ENCODE data around the gene FGD3. TPM values are rescaled to one million over a fixed set of nuclear protein-coding genes. Genes with fewer than 3 reads are reported as not detected.
A peak's percentile ranks its signal among the peaks of the same experiment; 100 is the strongest.

Gene FGD3
- total RNA-seq, 6 experiments from 2014 or later: 1.7 to 3.1 (median 2.4) TPM

GRCh38 chr9:93081931-93082330 is 134.6 kb downstream of the FGD3 start:
- 89% methylated on average over 3 of the region's 3 CpGs for WGBS (ENCODE audit: insufficient coverage, low coverage, low lambda C conversion rate, missing lambda C conversion rate)
- intact Hi-C loops (cut with DNase I): no loop called here
- TF ChIP-seq POLR2A (IDR thresholded peaks at IDR 0.05) (no peak), CTCF (IDR thresholded peaks at IDR 0.05) (no peak)
- H3K4me3 ChIP-seq: no peak overlapping the region
- no peak overlapping the region for H3K27ac ChIP-seq
- H3K4me1 ChIP-seq: no peaks in the 10 kb centered on the region
- H3K9me3 ChIP-seq: no peaks in the 10 kb centered on the region
- DNase-seq: no peak
- no peaks in the 10 kb centered on the region for H3K27me3 ChIP-seq
- H3K36me3 ChIP-seq: peaks cover 0 to 4% (median 0%) of the 10 kb centered on the region in 4 donors
- ATAC-seq: no peak

- intact Hi-C loops (cut with DNase I): no loop called here
- Histone ChIP-seq H3K36me3 (peaks cover 0 to 4% (median 0%) of the 10 kb centered on the region in 4 donors), H3K27me3 (no peaks in the 10 kb centered on the region), H3K27ac (no peak overlapping the region), H3K4me1 (no peaks in the 10 kb centered on the region), H3K9me3 (no peaks in the 10 kb centered on the region), H3K4me3 (no peak overlapping the region)
- no peak for TF ChIP-seq CTCF (IDR thresholded peaks at IDR 0.05)
- no peak for TF ChIP-seq POLR2A (IDR thresholded peaks at IDR 0.05)
- ATAC-seq: peak in 1 of 4 donors; percentile 9
- DNase-seq: peak in 2 of 3 donors; percentile 38 to 39
- WGBS (ENCODE audit: insufficient coverage, low coverage, low lambda C conversion rate, missing lambda C conversion rate): 58% methylated on average over 3 of the region's 18 CpGs
These were observed 135.6 kb downstream of the FGD3 start for GRCh38 chr9:93082841-93083411.

- TF ChIP-seq POLR2A (IDR thresholded peaks at IDR 0.05): no peak
- no peak for TF ChIP-seq CTCF (IDR thresholded peaks at IDR 0.05)
- H3K36me3 ChIP-seq: peaks cover 0 to 4% (median 0%) of the 10 kb centered on the region in 4 donors
- H3K4me1 ChIP-seq: no peaks in the 10 kb centered on the region
- H3K4me3 ChIP-seq: no peak overlapping the region
- DNase-seq: peak in 2 of 3 donors; percentile 22 to 33
- no peaks in the 10 kb centered on the region for H3K9me3 ChIP-seq
- no peaks in the 10 kb centered on the region for H3K27me3 ChIP-seq
- 66% methylated on average over 5 of the region's 8 CpGs for WGBS (ENCODE audit: insufficient coverage, low coverage, low lambda C conversion rate, missing lambda C conversion rate)
- intact Hi-C loops (cut with DNase I): no loop called here
- no peak overlapping the region for H3K27ac ChIP-seq
- no peak for ATAC-seq
These were observed 136.5 kb downstream of the FGD3 start for GRCh38 chr9:93083592-93084470.

GRCh38 chr9:93084471-93084881 is 137.2 kb downstream of the FGD3 start:
- 93% methylated on average over 2 of the region's 6 CpGs for WGBS (ENCODE audit: insufficient coverage, low coverage, low lambda C conversion rate, missing lambda C conversion rate)

More at GRCh38 chr9:93084471-93084881, 137.2 kb downstream of the FGD3 start:
- H3K36me3 ChIP-seq: peaks cover 0 to 4% (median 0%) of the 10 kb centered on the region in 4 donors
- DNase-seq: peak in 2 of 3 donors; percentile 37 to 43
- no peak overlapping the region for H3K27ac ChIP-seq
- intact Hi-C loops (cut with DNase I): no loop called here
- TF ChIP-seq POLR2A (IDR thresholded peaks at IDR 0.05) (no peak), CTCF (IDR thresholded peaks at IDR 0.05) (no peak)
- no peaks in the 10 kb centered on the region for H3K9me3 ChIP-seq
- no peak for ATAC-seq
- no peak overlapping the region for H3K4me3 ChIP-seq
- no peaks in the 10 kb centered on the region for H3K4me1 ChIP-seq
- no peaks in the 10 kb centered on the region for H3K27me3 ChIP-seq

Data from right lobe of liver (tissue), 6 donors.